NCI-H748 treated with DMSO at 0.1 percent for 48 hours (cell line): ENCODE measurements around the gene PLS1.
"Not testable (repeated sequence)": the region's sequence is repeated elsewhere in the genome, so short reads cannot be mapped to it uniquely, and the experiment has no call there.

ENCODE experiments used
- DNase-seq: peaks from one replicate; lab custom pipeline; 2025; lab: John Stamatoyannopoulos, UW

PLS1 gene

GRCh38 chr3:142596726-142597088, 514 bp downstream of the PLS1 start:
- peak; percentile 52 for DNase-seq

- DNase-seq = no peak
Observed at GRCh38 chr3:142597906-142598305, 1.7 kb downstream of the PLS1 start.

- no peak for DNase-seq
Observed at GRCh38 chr3:142601713-142602112, 5.5 kb downstream of the PLS1 start.

GRCh38 chr3:142602619-142603385, 6.6 kb downstream of the PLS1 start:
- DNase-seq = no peak

GRCh38 chr3:142603386-142603705, 7.2 kb downstream of the PLS1 start:
- DNase-seq = not testable (repeated sequence)

- DNase-seq = no peak
Observed at GRCh38 chr3:142604940-142605339, 8.7 kb downstream of the PLS1 start.

- DNase-seq = no peak
Observed at GRCh38 chr3:142608631-142609030, 12.4 kb downstream of the PLS1 start.

- DNase-seq = no peak
Observed at GRCh38 chr3:142609136-142609535, 12.9 kb downstream of the PLS1 start.

GRCh38 chr3:142611206-142611605, 15.0 kb downstream of the PLS1 start:
- DNase-seq = no peak

GRCh38 chr3:142613491-142613890, 17.3 kb downstream of the PLS1 start:
- DNase-seq = no peak

GRCh38 chr3:142614059-142614626, 17.9 kb downstream of the PLS1 start:
- no peak for DNase-seq

GRCh38 chr3:142615171-142615570, 19.0 kb downstream of the PLS1 start:
- no peak for DNase-seq

- peak; percentile 58 for DNase-seq
Observed at GRCh38 chr3:142618917-142619461, 22.8 kb downstream of the PLS1 start.

- DNase-seq = no peak
Observed at GRCh38 chr3:142622405-142622804, 26.2 kb downstream of the PLS1 start.

GRCh38 chr3:142623194-142623593, 27.0 kb downstream of the PLS1 start:
- DNase-seq = no peak

- DNase-seq = no peak
Observed at GRCh38 chr3:142624341-142625152, 28.4 kb downstream of the PLS1 start.

- DNase-seq = no peak
Observed at GRCh38 chr3:142625153-142625440, 28.9 kb downstream of the PLS1 start.

GRCh38 chr3:142626971-142627370, 30.8 kb downstream of the PLS1 start:
- DNase-seq = no peak

- DNase-seq = no peak
Observed at GRCh38 chr3:142628801-142629200, 32.6 kb downstream of the PLS1 start.

- no peak for DNase-seq
Observed at GRCh38 chr3:142633073-142633472, 36.9 kb downstream of the PLS1 start.

GRCh38 chr3:142636050-142636449, 39.9 kb downstream of the PLS1 start:
- no peak for DNase-seq

GRCh38 chr3:142636664-142637063, 40.5 kb downstream of the PLS1 start:
- no peak for DNase-seq

GRCh38 chr3:142638291-142638690, 42.1 kb downstream of the PLS1 start:
- DNase-seq = no peak
